HG02938 (cell line): Measurements from ENCODE around the gene DDX10.

Experiments
- ATAC-seq: cut with Tn5 transposase; IDR thresholded peaks from one replicate; pipeline ENCODE4 v1.9.1; 2021; ENCODE audit warnings: mild to moderate bottlenecking, moderate library complexity; ENCODE audit not compliant: unreplicated experiment

DDX10 gene

DNA sequence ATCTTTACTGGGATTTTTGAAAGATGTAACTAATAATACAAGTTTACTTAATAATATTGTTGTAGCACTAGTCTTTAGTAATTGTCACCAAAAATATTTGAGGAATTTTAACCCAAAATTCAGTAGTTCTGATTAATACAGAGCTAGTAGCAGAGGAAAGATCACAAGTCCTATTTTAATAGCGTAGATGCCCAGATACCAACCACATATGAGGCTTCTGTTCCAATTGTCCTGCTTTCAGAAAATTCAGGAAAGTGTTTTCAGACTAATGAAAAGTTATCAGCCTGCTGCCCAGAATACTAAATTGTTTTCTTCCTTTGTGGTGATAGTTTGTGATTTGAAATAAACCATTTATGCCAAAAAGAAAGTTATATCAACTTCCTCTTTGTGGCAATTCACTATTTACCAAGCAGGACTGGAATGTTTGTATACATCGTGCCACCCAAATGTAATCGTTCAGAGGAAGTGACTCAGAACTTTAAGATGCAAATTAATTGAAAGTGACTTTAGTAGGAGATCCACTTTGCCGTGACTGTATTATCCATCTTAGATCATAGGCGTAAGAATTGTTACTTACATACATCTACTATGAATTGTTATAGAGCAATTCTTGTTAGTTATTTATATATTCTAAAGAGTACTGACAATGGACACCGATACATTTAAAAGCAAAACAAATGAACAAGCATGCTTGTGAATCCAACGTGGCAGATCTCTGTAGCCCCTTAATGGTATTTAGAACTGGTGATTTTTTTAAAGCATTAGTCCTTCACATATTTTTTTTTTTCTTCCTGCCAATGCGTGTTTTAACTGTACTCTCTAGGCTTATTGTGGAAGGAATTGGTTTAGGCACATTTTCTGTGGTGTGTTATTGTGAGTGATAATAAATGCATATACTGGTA is 231.0 kb downstream of the DDX10 start:
- ATAC-seq = peak; percentile 85

DNA sequence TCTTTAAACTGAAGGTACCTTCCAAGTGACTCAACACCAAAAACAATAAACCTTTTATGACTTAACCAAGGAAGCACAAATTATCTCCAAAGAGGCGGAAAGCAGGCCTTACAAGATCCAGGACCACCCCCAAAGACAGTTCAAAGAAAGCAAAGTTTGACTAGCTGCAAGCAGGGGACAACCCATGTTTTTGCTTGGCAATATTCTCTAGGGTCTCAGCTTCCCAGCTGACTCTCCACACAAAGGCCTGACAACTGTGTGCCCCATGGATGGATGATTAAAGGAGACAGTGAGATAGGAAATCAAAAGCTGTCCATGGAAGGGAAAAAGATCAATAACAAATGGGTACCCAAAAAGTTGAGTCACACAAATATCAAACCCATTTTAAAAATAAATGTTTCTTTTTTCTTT is 232.2 kb downstream of the DDX10 start:
- no peak for ATAC-seq

DNA sequence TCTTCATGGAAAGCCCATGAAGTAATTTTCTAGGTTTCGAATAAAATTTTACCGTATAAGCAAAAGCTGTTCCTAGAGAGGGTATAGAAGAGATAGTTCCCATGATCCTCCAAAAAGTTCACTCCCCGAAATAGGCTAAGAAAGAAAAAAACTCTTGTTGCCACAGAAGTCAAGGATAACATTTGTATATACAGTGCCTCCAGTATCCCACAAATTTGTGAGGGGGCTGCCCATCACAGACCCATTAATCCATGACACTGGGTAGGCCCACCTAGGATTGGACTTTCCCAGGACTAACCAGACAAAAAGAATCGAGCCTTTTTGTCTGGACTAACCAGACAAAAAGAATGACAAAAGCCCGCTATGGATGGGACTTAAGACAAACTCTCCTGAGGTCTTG is 233.0 kb downstream of the DDX10 start:
- no peak for ATAC-seq

DNA sequence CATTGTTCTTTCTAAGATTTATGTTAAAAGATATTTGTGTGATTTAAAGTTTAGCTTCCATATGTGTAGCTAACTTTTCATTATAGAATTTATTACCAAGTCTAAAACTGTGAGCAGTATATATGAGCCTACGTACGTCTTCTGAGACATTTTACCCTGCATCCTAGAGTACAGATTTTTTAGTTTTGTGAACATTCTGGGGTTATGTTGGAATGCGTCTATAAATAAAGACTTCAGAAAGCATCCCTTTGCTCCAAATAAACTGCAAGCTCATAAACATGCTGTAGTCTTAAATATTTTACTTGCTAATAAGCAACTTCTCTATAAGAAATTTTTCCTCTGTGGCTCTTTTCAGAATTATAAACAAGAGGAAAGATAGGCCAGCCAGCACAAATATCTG is 236.5 kb downstream of the DDX10 start:
- ATAC-seq = no peak

DNA sequence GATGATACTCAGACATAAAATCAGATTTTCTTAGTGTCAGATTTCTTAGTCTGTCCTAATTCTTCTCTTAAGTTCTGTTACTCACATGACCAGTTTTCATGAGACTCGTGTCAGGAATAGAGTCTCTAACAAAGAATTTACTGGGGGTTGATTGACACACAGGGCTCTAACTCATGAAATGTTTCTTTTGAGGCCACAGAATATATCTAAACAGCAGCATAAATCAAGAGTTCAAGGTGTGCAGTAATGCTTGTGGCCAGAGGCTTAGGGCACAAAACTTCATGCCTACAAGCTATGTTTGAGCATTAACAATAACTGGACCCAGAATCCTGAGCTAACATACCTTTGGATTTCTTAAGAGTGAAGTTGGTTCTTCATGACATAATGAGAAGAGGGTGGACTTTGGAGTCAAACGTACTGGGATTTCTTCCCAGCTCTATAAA is 237.2 kb downstream of the DDX10 start:
- ATAC-seq = no peak

DNA sequence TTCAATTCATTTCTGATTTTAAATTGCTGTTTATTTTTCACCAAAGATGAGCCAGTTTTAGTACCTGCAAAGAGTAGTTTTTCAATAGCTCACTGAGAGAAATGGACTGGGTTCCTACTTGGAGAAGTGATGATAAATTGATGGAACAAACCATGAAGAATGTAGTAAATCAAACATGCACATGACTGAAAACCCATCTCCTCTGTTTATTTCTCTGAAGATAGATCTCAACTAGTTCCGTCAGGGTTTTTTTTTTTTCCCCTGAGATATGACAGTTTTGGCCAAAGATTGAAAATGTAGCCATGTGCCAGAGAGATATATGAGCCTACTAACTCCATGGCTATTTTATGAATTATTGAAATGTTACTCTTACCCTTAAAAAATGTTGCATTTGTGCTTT is 239.6 kb downstream of the DDX10 start:
- ATAC-seq = no peak

DNA sequence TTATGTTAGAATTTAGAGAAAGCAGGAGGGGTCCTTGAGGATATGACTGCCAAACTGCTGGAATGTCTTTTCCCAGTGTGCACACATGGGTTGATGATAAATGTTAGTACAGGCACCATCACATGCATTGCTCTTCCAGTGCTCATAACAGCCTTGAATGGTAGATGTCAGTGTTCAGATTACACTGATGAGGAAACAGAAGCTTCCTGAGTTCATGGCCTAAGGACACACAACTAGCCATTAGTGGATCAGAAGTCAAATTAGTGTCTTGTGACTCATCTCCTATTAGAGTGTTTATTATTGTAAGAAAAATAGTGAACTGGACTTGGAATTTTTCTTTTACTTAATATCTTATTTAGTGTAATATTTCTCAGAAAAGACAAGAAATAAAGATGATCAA is 241.5 kb downstream of the DDX10 start:
- no peak for ATAC-seq

DNA sequence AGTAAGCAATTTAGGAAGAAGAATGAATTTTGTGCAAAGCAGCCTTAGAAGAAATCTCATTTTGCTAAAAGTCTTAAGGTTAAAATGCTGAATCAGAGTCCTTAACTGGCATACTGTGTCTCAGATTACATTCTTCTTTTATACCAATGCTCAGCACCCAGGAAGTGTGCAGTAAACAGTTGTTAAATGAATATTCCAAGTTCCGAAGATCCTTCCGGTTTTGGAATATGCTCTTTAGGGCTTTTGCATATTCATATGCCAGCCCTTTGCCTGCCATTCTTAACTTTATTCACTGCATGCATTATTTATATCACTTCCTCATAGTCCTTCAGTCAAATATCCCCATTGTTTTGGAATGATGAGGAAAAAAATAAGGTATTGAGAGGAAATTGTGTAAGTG is 242.0 kb downstream of the DDX10 start:
- no peak for ATAC-seq

DNA sequence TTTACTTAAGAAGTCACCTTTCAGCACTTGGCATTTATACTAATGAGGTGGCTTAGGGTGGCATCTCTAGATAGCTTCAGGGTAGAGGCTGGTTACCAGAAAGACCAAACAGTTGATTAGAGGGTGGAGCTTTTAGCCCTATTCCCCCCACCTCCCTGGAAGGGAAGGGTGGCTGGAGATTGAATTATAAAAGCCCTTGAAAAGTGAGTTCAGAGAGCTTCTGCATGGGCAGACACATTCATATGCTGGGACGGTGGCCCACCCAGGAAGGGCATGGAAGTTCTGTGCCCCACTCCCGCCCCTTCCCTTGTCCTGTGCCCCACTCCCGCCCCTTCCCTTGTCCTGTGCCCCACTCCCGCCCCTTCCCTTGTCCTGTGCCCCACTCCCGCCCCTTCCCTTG is 244.2 kb downstream of the DDX10 start:
- ATAC-seq = no peak

DNA sequence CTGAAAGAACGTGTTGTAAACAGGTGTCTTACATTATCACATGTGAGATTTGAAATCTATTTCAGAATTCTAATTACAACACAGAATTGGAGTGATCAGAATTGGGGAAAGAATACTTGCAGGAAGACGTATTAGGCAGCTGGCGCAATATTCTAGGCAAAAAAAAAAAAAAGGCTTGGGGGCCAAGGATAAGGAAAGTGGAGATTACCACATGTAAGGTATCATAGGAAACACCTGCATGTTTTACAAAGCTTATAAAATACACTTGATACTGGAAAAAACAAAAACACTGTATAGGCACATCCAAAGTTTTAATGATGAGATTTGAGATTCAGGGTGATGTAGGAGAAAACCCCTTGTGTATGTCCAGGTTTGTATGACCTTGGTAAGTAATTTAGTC is 245.1 kb downstream of the DDX10 start:
- no peak for ATAC-seq

DNA sequence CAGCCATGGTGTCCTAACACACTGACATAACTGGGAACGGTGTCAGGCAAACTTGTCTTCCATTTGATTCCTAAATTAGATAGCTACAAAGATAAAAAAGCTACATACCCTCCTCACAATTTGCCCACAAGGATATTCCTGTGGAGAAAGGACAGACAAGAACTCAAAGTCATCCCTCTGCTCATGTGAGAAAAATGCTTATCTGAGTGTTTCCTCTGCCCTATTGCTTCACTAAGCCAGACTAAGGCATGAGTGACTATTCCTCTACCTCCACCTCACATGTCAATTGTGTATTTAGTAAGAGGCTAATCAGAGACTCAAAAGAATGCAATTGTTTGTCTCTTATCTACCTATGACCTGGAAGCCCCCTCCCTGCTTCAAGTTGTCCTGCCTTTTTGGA is 247.7 kb downstream of the DDX10 start:
- ATAC-seq = no peak

DNA sequence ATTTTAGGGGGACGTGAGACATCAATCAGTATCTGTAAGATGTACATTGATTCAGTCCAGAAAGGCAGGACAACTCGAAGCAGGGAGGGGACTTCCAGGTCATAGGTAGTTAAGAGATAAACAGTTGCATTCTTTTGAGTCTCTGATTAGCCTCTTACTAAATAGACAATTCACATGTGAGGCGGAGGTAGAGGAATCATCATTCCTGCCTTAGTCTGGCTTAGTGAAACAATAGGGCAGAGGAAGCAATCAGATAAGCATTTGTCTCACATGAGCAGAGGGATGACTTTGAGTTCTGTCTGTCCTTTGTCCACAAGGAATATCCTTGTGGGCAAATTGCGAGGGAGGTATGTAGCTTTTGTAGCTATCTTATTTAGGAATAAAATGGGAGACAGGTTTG is 248.3 kb downstream of the DDX10 start:
- ATAC-seq = no peak

DNA sequence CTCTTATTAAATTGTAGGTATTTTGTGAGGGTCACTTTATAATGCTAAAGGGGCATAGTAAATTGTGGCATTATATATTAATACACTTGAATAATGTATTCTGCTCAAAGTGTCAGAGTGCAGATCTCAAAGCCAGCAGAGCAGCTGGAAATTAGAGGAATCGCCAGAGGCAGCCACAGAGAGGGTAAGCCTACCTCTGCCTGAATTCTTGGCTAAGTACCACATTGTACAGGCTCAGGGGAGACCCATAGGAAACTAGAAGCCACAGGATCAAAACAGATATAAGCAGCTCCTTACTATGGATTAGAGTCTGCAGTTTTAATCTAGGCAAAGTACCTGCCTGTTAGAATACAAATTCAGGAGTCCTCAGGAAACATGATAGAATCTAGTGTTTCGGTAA is 249.3 kb downstream of the DDX10 start:
- ATAC-seq = no peak

DNA sequence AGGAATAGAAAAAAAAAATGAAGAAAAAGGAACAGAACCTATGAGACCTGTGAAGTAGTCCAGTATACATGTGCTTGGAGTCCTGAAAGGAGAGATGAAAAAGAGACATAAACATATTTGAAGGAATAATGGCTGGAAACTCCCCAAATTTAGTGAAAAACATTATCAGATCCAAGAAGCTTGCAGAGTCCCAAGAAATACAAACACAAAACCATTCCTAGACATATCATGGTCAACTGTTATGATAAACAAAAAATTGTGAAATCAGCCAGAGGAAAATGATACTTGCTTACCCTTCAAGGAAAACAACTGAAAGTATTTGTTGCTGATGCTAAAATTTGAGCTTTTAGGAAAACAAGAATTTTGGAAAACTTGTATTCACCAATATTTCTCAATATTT is 250.1 kb downstream of the DDX10 start:
- ATAC-seq = no peak

DNA sequence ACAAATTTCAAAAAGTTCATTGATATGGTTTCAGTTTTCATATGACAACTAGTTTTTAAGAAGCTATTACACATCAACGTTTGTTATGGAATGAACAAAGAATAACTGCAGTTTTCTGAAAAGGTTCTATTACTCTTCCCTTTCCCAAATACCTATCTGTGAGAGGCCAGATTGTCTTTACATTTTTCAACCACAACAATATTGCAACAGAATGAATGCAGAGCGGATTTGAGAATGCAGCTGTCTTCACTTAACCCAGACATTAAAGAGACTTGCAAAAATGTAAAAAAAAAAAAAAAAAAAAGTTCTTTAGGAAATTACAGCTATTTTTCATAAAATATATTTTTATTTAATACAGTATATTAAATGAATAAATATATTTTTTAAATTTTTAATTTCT is 250.8 kb downstream of the DDX10 start:
- ATAC-seq = no peak

DNA sequence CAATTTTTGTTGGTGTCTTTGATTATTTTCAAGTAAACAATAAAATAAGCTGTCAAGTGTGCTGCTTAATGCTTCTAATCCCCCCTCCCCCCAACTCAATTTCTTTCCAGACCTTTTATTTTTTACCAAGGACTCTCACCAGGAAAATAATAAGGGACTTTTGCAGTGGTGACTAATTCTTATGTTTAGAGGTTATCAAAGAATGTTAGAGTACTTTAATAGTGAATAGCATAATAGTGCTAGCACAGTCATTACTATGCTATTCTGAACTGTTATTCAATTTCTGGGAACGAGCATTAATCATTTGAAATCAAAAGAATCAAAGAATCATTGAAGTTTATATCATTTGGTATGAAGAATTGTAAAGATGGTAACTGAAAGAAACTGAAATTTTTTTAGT is 251.4 kb downstream of the DDX10 start:
- ATAC-seq = no peak

DNA sequence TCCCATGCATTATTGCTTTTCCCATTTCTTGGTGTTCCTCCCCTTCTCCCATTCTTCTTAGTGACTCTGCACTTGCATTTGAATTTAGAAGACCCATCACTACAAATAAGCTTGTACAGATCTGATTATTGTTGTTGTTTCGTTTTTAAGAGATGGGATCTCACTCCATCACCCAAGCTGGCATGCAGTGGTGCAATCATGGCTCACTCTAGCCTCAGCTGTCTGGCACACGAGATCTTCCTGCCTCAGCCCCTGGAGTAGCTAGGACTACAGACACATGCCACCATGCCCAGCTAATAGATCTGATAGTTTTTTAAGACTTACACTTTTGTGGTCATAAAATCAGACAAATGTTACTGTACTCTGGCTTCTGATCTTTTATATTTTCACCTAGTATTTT is 252.1 kb downstream of the DDX10 start:
- no peak for ATAC-seq

DNA sequence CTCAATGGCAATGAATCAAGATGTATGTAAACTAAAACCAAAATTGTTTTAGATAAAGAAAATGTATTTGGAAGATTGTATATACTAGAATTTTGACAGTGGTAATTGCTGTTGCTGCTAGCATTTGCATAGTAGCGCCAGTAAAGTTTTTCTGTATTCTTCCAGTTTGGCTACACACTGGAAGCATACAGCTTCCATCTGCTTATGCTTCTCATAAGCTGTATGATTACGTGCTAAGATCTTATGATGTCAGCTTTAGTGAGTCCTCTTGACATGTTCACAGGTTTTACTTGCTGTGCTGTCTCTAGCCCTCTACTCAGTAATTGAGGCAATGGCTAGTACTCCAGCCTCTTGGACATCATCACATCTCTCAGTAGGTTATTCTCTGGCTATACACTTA is 256.3 kb downstream of the DDX10 start:
- no peak for ATAC-seq

DNA sequence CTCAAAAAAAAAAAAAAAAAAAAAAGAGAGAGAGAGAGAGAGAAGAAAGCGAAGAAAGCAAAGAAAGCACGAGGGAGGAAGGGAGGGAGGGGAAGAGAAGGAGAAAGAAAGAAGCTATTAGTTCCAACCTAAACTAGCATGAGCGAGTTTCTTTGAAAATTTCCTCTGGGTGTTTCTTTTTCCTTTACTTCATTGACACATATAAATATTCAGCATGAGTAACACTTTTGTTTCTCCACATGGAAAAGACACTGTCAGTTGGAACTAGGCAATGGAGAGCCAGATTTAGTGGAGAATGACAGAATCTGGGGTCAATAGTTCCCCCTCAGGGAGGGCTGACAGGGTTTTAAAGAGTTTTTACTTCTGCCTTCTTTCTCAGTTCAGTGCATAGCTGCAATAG is 257.4 kb downstream of the DDX10 start:
- no peak for ATAC-seq

DNA sequence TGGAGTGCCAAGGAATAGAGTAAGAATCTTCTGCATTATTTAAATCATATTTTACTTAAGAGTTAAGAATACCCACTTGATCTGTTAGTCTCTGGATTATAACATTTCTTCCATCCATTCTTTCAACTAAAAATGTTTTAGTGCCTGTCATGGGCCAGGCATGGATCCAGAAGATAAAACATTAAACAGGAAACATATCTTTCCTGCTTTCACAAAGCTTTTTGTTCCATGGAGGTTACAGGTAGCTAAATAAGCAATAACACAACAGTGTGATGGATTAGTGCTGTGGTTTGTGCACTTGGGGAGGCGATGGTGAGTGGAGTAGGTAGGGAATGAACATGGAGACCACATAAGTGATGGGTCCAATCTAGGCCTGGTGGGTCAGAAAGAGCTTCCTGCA is 258.5 kb downstream of the DDX10 start:
- no peak for ATAC-seq

DNA sequence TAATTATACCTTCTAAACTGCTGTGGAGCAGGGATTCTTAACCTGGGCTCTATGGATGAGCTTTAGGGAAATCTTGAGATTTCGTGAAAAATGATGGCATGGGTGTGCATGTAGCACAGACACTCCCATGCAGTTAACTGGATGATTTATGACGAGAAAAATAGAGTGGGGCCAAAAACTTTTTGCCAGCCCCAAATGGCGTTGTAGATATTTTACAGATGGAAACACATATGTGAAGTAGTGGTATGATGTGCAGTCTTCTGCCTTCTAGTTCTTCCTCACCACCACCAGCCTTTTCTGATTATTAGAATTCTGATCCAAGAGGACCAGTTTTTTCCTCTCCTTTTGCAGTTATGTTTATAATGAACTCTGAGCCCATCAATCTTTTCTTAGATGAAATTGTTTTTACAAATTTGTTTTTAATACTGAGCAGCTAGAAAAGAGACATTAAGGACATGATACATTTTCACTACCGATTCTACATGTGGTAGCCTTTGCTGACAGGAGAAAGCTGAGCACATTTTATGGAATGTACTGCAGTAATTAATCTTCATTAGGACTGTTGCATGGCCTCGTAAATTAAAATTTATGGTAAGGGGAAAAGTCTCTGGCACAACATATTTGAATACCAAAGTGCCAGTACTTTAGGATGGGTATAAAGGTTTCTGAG is 261.4 kb downstream of the DDX10 start:
- no peak for ATAC-seq

DNA sequence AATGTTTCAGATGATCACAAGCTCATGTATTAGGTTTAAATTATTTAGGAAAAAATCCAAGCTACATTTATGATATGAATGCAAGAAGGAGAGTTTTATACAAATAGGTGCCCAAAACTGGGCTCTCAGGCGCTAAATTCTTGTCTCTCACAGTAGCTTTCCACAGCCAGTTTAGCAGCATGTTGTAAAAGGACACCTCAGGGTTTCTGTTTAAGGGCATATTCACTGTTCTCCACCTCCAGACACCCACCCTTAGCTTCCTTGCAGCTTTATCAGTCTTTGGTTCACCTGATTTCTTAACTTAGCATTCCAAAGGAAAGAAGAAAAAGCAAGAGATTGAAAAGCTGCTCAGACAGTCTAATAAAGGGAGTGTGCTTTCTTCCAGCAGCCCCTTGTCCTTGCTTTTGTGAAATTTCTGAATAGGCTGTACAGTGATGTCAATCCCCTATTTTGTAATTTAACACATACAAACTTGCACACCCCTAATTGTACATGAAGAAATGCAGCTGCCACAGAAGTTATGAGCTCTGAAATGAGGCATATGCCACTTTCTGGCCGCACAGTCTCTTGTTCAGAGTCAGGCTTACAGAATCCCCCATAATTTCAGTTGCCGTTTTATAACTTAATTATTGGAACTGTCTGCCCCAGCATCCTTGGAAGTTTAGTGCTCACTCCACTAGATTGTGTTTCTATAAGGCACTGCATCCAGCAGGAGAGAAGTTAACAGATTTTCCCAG is 262.1 kb downstream of the DDX10 start:
- ATAC-seq = no peak
